Dedifferentiated amniotic fluid mesenchymal stem cell (primary cell): ENCODE results near the gene PTCRA.
A peak's percentile ranks its signal among the peaks of the same experiment; 100 is the strongest.
"Not testable (repeated sequence)": the region's sequence is repeated elsewhere in the genome, so short reads cannot be mapped to it uniquely, and the experiment has no call there.

ENCODE experiments used
- DNase-seq: peaks from one replicate; pipeline ENCODE4 v3.0.0-alpha.2; 2016; ENCODE audit errors: extremely low spot score

PTCRA gene

DNA sequence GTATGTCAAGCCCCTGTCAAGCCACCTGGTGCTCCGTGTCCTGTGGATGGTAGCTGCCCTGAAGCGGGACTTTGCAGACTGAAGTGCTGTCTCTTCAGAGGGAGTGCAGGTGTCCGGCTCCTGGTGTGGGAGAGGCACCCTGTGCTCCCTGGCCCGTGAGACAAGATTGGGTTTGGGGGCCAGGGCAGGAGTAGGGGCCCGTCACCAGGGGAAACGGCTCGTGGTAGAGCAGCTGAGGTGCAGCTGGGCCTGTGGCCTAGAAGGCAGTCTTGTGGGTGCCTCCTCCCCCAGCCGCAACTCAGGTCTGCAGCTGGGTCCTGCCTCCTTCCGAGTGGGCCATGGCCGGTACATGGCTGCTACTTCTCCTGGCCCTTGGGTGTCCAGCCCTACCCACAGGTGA lies at the start of gene PTCRA:
Gene PTCRA, plus strand, starts transcription at position 322 of the 400 bp plus-strand sequence. Its CDS starts 17 bp downstream, at position 339.
- DNase-seq: no peak

DNA sequence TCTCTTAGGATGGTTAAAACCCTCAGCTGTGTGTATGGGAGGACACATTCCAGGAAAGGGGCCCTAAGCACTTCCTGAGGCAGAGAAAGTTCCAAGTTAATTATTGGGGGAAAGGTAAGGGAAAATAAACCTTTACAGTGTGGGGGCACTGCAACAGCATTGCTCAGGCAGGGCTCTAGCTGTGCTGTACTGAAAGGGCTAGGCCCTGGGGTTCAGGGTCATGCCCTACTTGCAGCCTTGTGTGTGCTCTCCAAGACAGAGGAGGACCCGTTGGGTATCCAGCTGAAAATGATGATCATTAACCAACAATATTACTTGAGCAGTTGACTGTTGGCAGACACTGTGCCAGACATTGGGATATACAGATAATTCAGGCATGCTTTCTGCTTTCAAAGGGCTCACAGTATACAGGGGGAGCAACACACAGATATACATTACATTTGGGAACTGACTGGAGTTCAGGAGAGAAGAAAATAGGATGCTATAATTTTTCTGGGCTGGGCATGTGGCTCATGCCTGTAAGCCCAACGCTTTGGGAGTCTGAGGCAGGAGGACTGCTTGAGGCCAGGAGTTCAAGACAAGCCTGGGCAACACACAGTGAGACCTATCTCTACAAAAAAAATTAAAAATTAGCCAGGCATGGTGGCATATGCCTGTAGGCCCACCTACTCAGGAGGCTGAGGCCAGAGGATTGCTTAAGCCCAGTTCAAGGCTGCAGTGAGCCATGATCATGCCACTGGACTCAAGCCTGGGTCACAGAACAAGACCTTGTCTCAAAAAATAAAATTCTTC lies 45.5 kb upstream of the PTCRA start:
- no peak for DNase-seq

DNA sequence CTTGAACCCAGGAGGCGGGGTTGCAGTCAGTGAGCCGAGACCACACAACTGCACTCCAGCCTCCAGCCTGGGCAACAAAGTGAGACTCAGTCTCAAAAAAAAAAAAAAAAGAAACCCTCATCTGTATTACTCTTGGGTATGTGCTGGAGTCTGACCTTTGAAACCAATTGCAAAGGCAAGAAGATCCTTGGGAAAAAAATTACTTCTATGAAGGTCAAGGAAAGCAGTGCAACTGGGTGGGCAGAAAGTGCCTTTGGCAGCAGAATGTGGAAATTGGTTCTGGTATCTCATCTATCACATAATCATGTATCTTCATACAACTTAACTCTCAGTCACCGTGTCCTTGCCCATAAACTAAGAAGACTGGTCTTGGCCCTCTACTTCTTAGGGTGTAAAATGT lies 44.1 kb upstream of the PTCRA start:
- no peak for DNase-seq

GRCh38 chr6:42873313-42873712 lies 42.5 kb upstream of the PTCRA start:
- no peak for DNase-seq

GRCh38 chr6:42877695-42878094 lies 38.2 kb upstream of the PTCRA start:
- DNase-seq: no peak

DNA sequence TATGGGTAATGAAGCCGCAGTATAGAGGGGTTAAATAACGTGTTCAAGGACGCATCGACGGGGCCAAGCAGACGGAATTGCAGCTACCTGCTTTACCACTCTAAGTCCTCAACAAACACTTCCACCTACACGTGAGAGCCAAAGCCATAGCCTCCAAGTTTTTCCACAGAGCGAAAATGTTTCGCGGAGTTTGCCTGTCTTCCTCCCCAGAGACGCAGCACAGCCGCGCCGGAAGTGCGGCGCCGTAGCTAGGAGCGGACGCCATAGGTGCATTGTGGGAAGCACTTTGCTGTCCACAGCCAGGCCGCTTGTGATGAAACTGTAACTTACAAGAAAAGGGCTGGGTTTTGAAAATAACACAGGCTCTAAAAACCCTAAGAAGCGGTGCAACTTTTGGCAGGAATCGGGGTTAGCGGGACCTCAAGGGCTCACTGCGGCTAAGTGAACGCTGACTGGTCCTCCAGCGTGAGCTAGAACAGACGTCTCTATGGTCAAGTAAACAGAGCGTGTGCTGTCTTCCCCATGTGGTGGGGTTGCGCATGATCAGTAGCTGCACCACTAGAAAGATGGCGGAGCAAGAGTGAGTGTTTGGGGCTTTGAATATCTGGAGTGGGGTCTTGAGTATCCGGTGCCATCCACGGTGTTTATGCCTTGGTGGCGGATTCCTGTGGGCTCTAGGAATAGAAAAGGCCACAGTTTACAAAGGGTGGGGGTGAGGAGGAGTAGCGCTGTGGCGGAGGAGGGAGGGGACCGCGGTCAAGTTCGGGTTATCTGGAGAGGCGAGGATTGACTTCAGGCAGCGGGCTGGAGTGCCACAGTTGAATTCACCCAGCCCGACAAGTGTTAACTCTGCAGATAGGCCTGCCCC lies 36.2 kb upstream of the PTCRA start, which contains the start of gene RPL7L1:
Gene RPL7L1, plus strand, starts transcription at position 245 of the 868 bp plus-strand sequence. Its CDS starts 295 bp downstream, at position 540.
- peak; percentile 92 for DNase-seq

DNA sequence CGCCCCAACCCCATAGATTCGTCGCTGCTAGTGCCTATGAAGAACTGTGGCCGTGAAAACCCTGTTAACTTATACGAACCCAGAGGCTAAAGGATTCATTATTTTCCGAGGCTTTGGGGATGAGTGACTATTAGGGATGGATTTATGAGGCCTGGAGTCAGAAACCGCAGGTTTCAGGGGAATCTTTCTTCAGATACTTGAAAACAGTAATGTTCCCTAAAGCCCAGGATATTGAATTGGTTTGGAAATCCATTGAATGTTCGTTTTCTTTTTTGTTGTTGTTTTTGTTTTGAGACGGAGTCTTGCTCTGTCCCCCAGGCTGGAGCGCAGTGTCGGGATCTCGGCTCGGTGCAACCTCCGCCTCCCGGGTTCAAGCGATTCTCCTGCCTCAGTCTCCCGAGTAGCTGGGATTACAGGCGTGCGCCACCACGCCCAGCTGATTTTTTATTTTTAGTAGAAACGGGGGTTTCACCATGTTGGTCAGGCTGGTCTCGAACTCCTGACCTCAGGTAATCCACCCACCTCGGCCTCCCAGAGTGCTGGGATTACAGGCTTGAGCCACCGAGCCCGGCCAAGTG lies 35.5 kb upstream of the PTCRA start:
- not testable (repeated sequence) for DNase-seq

- not testable (repeated sequence) for DNase-seq
Measured at GRCh38 chr6:42880871-42881270, 35.0 kb upstream of the PTCRA start.

GRCh38 chr6:42885702-42886101 lies 30.2 kb upstream of the PTCRA start:
- no peak for DNase-seq

- not testable (repeated sequence) for DNase-seq
Measured at GRCh38 chr6:42888201-42888600, 27.7 kb upstream of the PTCRA start.

- no peak for DNase-seq
Measured at GRCh38 chr6:42889815-42890214, 26.0 kb upstream of the PTCRA start.

DNA sequence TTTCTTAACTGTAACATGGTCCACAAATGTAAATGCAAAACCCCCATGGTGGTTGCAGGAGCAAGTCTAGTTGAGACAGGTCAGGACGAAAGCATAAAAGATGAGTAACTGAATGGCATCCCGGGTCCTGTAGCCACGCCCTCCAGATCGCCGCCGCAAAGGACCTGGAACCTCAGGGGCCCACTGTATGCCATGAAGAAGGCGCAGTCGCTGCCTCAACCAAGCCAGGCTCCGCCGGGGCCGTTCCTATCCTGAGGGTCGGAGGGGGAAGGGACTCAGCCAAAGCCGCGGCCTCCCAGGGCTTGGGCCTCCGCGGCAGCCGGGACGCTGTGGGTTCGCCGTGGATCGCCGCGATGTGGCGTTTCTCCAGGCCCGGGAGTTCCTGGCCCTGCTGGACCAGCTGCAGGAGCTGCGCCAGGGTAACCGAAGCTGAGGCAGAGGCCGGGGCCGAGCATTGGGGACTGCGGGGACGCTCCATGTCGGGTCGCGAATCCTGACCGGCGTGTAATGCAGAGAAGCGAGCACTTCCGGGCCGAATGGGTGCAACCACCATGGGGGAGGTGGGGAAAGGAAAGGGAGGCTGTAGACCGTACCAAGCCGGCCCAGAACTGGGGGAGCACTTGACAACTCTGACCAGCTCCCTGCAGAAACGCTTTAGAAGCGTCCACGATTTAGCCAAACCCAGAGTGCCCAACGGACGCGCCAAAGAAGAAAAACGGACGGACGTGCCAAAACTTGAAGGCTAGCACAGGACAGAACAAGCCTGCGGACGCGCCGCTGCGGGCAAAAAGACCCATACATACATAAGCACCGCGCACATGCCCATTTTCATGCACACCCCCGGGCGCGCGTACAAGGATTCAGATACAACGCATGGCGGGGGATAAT lies 25.3 kb upstream of the PTCRA start:
- peak; percentile 97 for DNase-seq

DNA sequence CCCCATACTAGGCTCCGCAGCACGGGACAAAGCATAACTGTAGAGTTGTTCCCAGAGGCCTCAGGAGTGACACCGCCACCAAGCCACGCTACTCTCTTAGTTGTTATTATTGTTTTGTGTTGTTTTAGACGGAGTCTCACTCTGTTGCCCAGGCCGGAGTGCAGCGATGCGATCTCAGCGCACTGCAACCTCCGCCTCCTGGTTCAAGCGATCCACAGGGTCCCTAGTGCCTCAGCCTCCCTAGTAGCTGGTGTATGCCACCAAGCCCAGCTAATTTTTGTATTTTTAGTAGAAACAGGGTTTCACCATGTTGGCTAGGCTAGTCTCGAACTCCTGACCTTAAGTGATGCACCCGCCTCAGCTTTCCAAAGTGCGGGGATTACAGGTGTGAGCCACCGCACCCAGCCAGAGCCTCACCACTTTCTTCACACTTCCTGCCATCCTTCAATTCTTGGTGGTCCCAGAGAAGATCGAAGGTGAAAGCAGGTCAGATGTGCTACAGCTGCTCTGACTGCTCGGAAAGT lies 24.6 kb upstream of the PTCRA start:
- no peak for DNase-seq

- DNase-seq: not testable (repeated sequence)
Measured at GRCh38 chr6:42894041-42894828, 21.6 kb upstream of the PTCRA start.

DNA sequence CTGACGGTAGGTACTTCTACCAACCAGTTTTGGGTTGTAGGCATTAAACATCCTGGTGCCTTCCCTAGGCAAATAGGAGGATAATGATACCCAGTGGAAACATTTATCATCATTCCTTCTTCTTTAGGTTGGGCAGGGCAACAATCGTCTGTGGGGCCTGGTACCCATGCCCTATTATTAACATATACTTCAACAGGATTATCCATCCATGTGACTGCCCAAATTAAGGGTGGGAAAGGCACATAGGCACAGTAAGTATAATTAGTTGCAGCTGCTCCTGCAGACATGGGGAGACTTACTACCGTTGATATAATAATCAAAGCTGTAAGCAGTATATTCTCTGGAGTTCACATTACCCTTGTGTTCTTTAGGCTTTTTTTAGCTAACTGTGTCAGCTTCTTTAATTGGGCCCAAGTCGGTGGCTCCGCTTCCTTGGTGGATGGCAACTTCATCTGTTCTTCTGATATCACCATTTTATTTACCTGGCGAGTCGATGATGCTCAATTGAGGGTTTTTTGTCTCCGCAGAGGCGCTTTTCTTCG lies 19.6 kb upstream of the PTCRA start:
- DNase-seq: no peak

GRCh38 chr6:42898891-42899361 lies 16.9 kb upstream of the PTCRA start:
- DNase-seq: peak; percentile 70

GRCh38 chr6:42899871-42900270 lies 16.0 kb upstream of the PTCRA start:
- DNase-seq: no peak

- DNase-seq: peak; percentile 83
Measured at GRCh38 chr6:42901538-42901957, 14.3 kb upstream of the PTCRA start.

- not testable (repeated sequence) for DNase-seq
Measured at GRCh38 chr6:42902429-42903263, 13.2 kb upstream of the PTCRA start.
